Astrocyte of the cerebellum (primary cell): ENCODE data around the gene TMUB2.

Experiments
- DNase-seq: peaks from one replicate; pipeline ENCODE4 v3.0.0-alpha.2; 2011; ENCODE audit warnings: low read depth
- H3K4me3 ChIP-seq: 2 replicates; pipeline ENCODE4 v1.5.1; 2011; ENCODE audit warnings: mild to moderate bottlenecking, low read depth, low read length, moderate library complexity
- in situ Hi-C: cut with HindIII; loops from 2 replicates; pipeline ENCODE4 v1.10.0; 2017; ENCODE audit warnings: low sequenced_read_pairs
- TF ChIP-seq, protein P1 (sequence below): IDR thresholded peaks from 2 replicates; pipeline ENCODE4 v1.5.1; 2012; ENCODE audit warnings: low read length, low read depth, moderate library complexity, mild to moderate bottlenecking; ENCODE audit errors: missing control alignments

The TMUB2 gene

DNA sequence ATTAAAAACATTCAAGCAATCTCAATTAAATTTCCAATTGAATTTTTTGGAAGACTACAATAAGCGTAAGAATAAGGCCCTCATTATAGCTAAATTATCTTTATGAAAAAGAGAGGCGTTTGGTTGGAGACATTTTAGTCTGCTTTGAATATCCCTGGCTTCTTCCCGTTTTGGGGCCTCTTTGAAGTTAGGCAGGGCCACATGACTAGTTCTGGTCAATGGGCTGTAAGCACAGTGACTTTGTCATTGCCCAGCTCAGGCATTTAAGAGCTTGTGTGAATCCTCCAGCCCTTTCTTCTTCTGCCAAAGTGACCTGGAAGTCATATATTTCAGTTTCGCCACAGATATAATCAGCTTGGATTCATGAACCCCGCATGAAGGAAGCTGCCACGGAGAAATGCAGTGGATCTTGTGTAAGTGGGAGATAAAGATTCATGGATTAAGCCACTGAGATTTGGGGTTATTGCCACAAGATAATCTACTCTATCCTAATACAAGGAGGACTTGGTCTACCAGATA is 54.4 kb downstream of the TMUB2 start:
- no peak overlapping the region for H3K4me3 ChIP-seq
- in situ Hi-C loops, result no loop called here
- TF ChIP-seq, protein P1, sequence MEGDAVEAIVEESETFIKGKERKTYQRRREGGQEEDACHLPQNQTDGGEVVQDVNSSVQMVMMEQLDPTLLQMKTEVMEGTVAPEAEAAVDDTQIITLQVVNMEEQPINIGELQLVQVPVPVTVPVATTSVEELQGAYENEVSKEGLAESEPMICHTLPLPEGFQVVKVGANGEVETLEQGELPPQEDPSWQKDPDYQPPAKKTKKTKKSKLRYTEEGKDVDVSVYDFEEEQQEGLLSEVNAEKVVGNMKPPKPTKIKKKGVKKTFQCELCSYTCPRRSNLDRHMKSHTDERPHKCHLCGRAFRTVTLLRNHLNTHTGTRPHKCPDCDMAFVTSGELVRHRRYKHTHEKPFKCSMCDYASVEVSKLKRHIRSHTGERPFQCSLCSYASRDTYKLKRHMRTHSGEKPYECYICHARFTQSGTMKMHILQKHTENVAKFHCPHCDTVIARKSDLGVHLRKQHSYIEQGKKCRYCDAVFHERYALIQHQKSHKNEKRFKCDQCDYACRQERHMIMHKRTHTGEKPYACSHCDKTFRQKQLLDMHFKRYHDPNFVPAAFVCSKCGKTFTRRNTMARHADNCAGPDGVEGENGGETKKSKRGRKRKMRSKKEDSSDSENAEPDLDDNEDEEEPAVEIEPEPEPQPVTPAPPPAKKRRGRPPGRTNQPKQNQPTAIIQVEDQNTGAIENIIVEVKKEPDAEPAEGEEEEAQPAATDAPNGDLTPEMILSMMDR, result no peak
- no peak for DNase-seq
